ENCODE results near the gene CCKAR. TPM values are rescaled to one million over a fixed set of nuclear protein-coding genes. Genes with fewer than 3 reads are reported as not detected.

Gene CCKAR
- total and polyA plus RNA-seq, 2 donors, result 0.26 TPM; not detected in 1

DNA sequence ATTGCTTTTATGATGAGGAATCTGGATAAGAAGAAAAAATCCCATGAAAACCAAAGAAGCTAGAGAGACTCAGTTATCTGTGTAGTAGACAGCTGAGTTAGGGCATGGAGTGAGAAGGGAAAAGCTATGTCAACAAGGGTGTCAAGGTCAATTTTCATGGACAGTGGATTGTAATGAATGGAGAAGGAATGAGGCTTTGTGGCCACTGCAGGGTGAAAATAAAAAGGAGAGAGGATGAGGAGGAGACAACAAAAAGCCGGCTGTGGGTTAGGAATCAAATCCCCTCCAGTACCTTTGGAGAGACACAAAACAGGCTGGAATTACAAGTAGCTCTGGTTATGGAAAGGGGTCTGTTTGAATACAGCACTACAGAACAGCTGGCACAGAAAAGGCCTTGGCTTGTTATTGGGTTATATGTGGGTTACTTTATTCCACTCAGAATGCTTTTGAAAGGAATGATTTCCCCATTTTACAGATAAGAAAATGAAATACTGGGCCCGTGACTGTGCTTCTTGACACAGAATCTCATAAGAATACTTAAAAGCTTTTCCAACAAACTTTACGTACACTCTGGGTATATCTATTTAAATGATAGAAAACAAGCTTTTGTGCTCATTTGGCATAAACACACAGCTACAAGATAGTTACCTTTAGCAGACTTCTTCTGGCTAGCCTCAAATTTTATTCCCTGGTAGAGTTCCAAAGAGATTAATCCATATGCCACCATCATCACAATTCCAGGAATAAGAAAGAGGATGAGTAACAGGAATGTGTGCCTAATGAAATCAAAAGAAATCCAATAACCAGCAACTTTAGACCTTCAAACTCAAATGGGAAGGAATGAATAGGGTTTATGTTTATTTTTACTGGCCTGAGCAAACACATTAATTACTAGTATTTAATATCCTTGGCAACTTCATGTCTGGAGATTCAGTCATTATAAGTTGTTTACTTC is 7.5 kb downstream of the CCKAR start:
- Histone ChIP-seq H3K4me1 (ENCODE audit: insufficient read depth) (no peaks in the 10 kb centered on the region), H3K4me3 (ENCODE audit: low read depth, low read length) (no peak overlapping the region), H3K27ac (ENCODE audit: low read depth) (no peak overlapping the region), H3K36me3 (ENCODE audit: insufficient read depth) (no peaks in the 10 kb centered on the region)
- DNase-seq (ENCODE audit: extremely low spot score), result no peak
- 29% methylated on average over 3 of the region's 3 CpGs for WGBS

DNA sequence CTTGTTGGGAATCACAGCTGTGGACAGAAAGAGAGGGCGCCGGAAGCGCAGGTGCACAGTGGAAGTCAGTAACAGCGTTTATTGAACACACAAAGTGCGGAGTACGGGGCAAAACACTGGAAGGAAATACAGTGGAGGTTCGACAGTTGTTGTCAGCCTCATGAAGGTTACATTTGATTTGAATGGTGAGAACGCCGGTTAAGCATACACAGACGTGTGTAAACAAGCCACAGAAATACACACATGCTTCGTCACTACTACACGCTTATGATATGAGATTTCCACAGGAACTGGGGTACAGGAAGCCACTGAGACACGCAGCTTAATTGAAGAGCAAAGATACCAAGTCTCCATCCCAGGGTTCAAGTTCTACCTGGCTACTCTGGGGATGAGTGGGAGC is 12.0 kb downstream of the CCKAR start:
- Histone ChIP-seq H3K36me3 (ENCODE audit: insufficient read depth) (no peaks in the 10 kb centered on the region), H3K4me1 (ENCODE audit: insufficient read depth) (no peaks in the 10 kb centered on the region), H3K27ac (ENCODE audit: low read depth) (no peak overlapping the region), H3K4me3 (ENCODE audit: low read depth, low read length) (no peak overlapping the region)
- no peak for DNase-seq (ENCODE audit: extremely low spot score)
- 93% methylated on average over 13 of the region's 13 CpGs for WGBS

DNA sequence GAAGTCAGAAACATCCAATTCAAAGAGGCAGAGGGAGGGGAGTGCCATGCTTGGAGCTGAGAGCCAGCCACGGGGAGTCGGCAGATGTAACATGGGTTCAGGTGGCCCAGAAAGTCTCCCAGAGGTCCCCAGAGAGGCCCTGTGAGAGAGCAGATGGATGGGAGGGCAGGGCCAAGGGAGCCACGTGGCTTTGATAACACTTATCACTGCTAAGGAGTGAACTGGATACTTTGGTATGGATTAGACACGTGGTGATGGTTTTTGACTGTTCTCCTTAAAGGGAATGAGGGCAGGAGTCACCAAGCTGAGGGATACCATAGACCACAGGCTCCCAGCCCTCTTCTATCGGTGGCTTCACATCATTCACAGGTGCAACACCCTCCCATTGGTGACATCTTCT is 13.7 kb downstream of the CCKAR start:
- WGBS, result 76% methylated on average over 5 of the region's 5 CpGs
- Histone ChIP-seq H3K36me3 (ENCODE audit: insufficient read depth) (no peaks in the 10 kb centered on the region), H3K4me1 (ENCODE audit: insufficient read depth) (no peaks in the 10 kb centered on the region), H3K27ac (ENCODE audit: low read depth) (no peak overlapping the region), H3K4me3 (ENCODE audit: low read depth, low read length) (no peak overlapping the region)
- DNase-seq (ENCODE audit: extremely low spot score), result no peak

DNA sequence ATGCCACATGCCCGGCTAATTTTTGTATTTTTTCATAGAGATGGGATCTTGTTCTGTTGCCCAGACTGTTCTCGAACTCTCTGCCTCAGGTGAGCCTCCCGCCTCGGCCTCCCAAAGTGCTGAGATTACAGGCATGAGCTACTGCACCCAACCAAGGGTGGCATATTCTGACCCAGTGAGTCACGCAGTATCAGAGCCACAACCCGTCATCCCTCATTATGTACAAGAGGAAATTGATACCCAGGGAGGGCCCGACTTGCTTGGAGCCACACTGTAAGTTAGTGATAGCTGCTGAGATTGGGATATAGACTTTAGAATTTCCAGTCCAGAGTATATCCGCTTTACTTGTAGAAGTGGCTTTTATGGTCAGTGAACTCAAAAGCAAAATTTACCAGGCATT is 14.6 kb downstream of the CCKAR start:
- no peak overlapping the region for H3K4me3 ChIP-seq (ENCODE audit: low read depth, low read length)
- no peak overlapping the region for H3K27ac ChIP-seq (ENCODE audit: low read depth)
- DNase-seq (ENCODE audit: extremely low spot score), result no peak
- H3K4me1 ChIP-seq (ENCODE audit: insufficient read depth), result no peaks in the 10 kb centered on the region
- no peaks in the 10 kb centered on the region for H3K36me3 ChIP-seq (ENCODE audit: insufficient read depth)
- 95% methylated on average over 8 of the region's 8 CpGs for WGBS

DNA sequence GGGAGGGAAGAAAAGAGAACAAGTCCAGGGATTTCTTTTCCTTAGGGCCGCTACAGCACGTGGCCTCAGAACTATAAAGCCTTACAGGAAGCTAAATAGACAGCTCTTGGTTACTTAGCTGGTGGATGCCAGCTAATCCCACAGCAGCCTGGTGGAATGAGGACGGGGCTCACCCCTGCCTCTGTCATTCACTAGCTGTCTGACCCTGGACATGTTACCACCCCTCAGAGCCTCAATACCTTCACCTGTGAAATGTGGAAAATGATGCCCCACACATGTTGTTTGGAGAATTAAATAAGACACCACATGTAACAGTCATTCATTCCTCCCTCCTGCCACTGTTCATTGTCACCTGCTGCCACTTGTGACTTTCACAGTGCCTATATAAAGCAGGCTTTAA is 15.7 kb downstream of the CCKAR start:
- Histone ChIP-seq H3K4me1 (ENCODE audit: insufficient read depth) (no peaks in the 10 kb centered on the region), H3K4me3 (ENCODE audit: low read depth, low read length) (no peak overlapping the region), H3K36me3 (ENCODE audit: insufficient read depth) (no peaks in the 10 kb centered on the region), H3K27ac (ENCODE audit: low read depth) (no peak overlapping the region)
- 58% methylated on average over 3 of the region's 3 CpGs for WGBS
- no peak for DNase-seq (ENCODE audit: extremely low spot score)

DNA sequence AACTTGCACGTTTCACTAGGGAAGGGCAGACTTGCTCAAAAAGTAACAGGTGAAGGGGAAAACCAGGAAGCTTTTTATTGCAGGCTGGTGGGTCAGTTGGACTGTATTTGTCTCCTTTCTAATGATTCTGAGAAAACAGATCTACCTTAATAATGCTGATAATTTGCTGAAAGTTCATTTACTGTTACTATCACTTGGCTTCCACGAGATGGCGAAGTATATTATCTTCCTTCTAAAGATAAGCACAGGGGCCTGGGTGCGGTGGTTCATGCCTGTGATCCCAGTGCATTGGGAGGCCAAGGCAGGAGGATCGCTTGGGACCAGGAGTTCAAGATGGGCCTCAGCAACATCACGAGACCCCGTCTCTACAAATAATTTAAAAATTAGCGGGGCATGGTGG is 16.4 kb downstream of the CCKAR start:
- H3K4me3 ChIP-seq (ENCODE audit: low read depth, low read length), result no peak overlapping the region
- DNase-seq (ENCODE audit: extremely low spot score), result no peak
- H3K27ac ChIP-seq (ENCODE audit: low read depth), result no peak overlapping the region
- H3K4me1 ChIP-seq (ENCODE audit: insufficient read depth), result no peaks in the 10 kb centered on the region
- 94% methylated on average over 8 of the region's 8 CpGs for WGBS
- no peaks in the 10 kb centered on the region for H3K36me3 ChIP-seq (ENCODE audit: insufficient read depth)

DNA sequence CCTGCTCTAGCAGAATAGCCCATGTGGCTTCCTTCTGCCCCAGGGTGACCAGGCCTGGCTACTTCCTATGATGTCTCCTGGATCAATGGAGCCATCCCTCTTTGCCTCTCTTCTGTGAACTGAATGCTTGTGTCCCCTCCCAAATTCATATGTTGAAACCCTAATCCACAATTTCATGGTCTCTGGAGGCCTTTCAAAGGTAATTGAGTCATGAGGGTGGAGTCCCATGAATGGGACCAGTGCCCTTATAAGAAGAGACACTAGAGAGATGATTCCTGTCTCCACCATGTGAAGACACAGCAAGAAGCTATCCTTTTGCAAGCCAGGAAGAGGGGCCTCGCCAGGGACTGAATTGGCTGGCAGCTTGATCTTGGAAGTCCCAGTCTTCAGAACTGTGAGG is 18.4 kb downstream of the CCKAR start:
- no peak overlapping the region for H3K27ac ChIP-seq (ENCODE audit: low read depth)
- H3K4me3 ChIP-seq (ENCODE audit: low read depth, low read length), result no peak overlapping the region
- H3K36me3 ChIP-seq (ENCODE audit: insufficient read depth), result no peaks in the 10 kb centered on the region
- H3K4me1 ChIP-seq (ENCODE audit: insufficient read depth), result no peaks in the 10 kb centered on the region
- DNase-seq (ENCODE audit: extremely low spot score), result no peak
- 81% methylated on average over 1 of the region's 1 CpG for WGBS

DNA sequence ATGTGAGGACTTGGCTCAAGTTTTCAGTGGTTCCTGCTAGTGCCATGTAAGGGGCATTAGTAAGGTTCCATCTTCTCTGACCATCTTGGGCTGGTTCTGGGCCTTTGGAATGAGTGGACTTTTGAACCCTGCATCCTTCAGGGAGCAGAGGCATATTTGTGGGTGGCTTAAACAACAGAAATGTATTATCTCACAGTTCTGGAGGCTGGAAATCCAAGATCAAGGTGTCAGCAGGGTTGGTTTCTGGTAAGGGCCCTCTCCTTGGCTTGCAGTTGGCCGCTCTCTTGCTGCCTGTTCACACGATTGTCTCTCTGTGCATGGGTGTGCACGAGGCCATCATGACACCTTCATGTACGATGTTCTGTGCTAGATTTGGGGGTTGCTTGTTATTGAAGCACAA is 21.3 kb downstream of the CCKAR start:
- no peak for DNase-seq (ENCODE audit: extremely low spot score)
- H3K27ac ChIP-seq (ENCODE audit: low read depth), result no peak overlapping the region
- no peak overlapping the region for H3K4me3 ChIP-seq (ENCODE audit: low read depth, low read length)
- H3K36me3 ChIP-seq (ENCODE audit: insufficient read depth), result no peaks in the 10 kb centered on the region
- H3K4me1 ChIP-seq (ENCODE audit: insufficient read depth), result no peaks in the 10 kb centered on the region
- WGBS, result 72% methylated on average over 4 of the region's 4 CpGs

DNA sequence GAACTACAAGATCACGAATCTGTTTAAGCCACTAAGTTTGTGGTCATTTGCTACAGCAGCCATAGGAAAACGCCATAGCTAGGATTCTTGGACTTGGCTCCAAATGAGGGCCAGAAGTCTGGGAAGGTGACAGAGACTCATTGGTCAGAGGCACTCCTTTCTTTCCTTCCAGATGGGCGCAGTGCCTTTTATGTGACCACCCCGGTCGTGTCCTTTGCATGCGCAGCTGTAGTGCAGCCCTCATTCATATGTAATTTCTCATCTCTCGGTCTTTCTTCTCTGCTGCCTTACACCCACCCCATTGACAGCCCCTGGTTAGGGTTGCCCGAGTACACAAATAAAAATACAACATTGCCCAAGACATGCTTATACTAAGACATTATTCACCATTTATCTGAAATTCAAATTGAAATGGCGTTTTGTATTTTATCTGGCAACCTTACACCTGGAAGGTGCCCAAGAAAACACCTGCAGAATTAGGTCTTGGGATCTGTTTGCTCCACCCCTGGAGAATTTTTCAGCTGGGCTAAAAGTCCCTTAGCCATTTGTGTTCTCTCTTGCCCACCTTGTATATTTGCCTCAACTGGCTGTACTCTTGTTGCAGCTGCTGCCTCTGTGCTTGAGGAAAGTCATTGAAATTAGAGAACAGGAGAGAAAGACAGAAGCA is 21.9 kb downstream of the CCKAR start:
- H3K4me1 ChIP-seq (ENCODE audit: insufficient read depth), result no peaks in the 10 kb centered on the region
- no peak overlapping the region for H3K4me3 ChIP-seq (ENCODE audit: low read depth, low read length)
- H3K27ac ChIP-seq (ENCODE audit: low read depth), result no peak overlapping the region
- 91% methylated on average over 9 of the region's 9 CpGs for WGBS
- no peaks in the 10 kb centered on the region for H3K36me3 ChIP-seq (ENCODE audit: insufficient read depth)
- DNase-seq (ENCODE audit: extremely low spot score), result no peak

DNA sequence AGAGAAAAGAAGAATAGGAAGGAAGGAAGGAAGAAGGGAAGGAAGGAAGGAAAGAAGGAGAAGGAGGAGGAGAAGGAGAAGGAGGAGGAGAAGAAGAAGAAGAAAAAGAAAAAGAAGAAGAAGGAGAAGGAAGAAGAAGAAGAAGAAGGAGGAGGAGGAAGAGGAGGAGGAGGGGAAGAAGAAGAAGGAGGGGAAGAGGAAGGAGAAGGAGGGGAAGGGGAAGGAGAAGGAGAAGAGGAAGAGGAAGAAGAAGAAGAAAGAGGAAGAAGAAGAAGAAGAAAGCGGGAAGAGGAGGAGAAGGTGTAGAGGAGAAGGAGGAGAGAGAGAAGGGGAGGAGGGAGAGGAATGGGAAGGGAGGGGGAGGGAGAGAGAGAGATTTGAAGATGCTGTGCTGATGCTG is 22.6 kb downstream of the CCKAR start:
- no peaks in the 10 kb centered on the region for H3K36me3 ChIP-seq (ENCODE audit: insufficient read depth)
- no peak for DNase-seq (ENCODE audit: extremely low spot score)
- no peaks in the 10 kb centered on the region for H3K4me1 ChIP-seq (ENCODE audit: insufficient read depth)
- no peak overlapping the region for H3K27ac ChIP-seq (ENCODE audit: low read depth)
- no peak overlapping the region for H3K4me3 ChIP-seq (ENCODE audit: low read depth, low read length)
- WGBS, result 93% methylated on average over 1 of the region's 1 CpG

DNA sequence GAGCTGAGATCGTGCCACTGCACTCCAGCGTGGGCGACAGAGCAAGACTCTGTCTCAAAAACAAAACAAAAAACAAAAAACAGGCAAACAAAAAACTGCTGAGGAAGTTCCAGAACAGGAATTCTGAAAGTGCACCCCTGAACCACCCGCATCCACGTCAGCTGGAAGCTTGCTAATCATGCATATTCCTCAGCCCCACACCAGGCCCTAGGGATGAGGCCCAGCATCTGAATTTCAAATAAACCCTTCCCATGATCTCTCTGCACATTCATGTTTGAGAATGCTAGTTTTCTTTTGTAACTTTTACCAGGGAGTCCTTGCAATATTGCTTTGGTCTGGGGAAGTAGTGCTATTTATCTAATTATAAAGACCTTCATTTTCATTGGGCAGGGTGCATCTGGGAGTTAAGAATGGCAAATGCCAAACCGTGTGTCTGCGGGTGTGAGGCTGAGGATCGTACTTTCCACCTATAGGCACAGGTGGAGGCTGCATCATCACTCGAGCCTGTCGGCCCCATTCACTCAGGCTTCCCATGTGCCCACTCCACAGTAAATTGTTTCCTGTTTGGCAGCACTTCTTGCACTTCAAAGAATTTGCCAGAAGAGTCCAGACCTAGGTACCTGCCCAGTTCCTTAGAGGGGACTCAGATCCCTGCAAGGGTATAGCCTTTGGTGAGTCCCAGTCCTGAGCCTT is 23.6 kb downstream of the CCKAR start:
- Histone ChIP-seq H3K36me3 (ENCODE audit: insufficient read depth) (no peaks in the 10 kb centered on the region), H3K4me3 (ENCODE audit: low read depth, low read length) (no peak overlapping the region), H3K4me1 (ENCODE audit: insufficient read depth) (no peaks in the 10 kb centered on the region), H3K27ac (ENCODE audit: low read depth) (no peak overlapping the region)
- DNase-seq (ENCODE audit: extremely low spot score), result no peak
- WGBS, result 93% methylated on average over 10 of the region's 10 CpGs

DNA sequence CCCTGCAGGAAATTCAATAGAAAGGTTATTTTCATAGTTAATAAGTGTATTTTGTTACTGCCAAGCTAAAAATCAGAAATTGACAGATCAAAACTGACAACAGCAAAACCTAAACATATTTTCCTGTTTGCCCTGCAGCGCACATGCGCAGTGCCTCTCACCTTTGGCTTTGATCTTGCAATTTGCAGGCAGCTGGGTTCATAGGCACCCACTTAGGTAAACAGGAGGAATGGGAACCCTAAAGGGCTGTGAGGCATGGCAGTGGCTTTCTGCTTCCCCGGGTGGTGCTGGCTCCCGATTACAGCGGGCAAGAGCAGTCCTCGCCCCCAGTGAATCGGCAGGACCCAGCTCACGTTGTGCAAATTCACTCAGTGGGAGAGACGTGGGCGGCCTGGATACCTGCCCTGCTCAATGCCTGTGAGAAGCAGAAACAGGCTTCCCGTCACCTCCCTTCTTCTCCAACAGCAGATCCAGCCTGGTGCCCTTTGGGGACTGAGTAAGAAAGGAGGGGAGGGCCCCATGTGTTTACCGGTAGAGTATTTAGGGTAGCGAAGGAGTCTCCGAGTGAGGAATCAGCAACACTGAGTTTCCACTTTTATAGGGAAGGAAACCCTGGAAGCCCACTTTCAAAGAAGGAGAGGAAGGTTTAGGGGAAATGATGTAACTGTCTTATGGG is 25.7 kb downstream of the CCKAR start:
- no peak overlapping the region for H3K4me3 ChIP-seq (ENCODE audit: low read depth, low read length)
- no peak for DNase-seq (ENCODE audit: extremely low spot score)
- no peaks in the 10 kb centered on the region for H3K4me1 ChIP-seq (ENCODE audit: insufficient read depth)
- H3K27ac ChIP-seq (ENCODE audit: low read depth), result no peak overlapping the region
- no peaks in the 10 kb centered on the region for H3K36me3 ChIP-seq (ENCODE audit: insufficient read depth)
- WGBS, result 94% methylated on average over 14 of the region's 14 CpGs

DNA sequence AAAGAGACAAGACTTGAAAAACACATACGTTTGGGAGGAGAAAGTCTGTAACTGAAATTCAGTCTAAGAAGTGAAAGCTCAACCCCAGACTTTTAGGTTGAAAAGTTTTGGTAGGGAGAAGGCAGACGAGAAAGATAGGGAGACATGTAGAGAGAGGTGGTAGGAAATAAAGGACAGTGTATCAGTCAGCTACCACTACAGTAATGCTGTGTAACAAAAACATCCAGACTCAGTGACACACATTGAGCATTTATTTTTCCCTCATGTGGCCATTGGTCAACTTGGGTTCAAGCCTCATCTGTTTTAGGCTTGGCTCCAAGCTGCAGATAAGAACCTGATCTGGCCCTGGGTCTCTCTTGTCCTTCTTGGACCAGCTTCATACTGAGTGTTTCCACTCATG is 26.9 kb downstream of the CCKAR start:
- 65% methylated on average over 2 of the region's 2 CpGs for WGBS
- no peak for DNase-seq (ENCODE audit: extremely low spot score)
- H3K4me3 ChIP-seq (ENCODE audit: low read depth, low read length), result no peak overlapping the region
- H3K36me3 ChIP-seq (ENCODE audit: insufficient read depth), result no peaks in the 10 kb centered on the region
- H3K27ac ChIP-seq (ENCODE audit: low read depth), result no peak overlapping the region
- H3K4me1 ChIP-seq (ENCODE audit: insufficient read depth), result no peaks in the 10 kb centered on the region

Data from urinary bladder (tissue), 4 donors.